ENCODE results near the gene SOHLH1.

DNA sequence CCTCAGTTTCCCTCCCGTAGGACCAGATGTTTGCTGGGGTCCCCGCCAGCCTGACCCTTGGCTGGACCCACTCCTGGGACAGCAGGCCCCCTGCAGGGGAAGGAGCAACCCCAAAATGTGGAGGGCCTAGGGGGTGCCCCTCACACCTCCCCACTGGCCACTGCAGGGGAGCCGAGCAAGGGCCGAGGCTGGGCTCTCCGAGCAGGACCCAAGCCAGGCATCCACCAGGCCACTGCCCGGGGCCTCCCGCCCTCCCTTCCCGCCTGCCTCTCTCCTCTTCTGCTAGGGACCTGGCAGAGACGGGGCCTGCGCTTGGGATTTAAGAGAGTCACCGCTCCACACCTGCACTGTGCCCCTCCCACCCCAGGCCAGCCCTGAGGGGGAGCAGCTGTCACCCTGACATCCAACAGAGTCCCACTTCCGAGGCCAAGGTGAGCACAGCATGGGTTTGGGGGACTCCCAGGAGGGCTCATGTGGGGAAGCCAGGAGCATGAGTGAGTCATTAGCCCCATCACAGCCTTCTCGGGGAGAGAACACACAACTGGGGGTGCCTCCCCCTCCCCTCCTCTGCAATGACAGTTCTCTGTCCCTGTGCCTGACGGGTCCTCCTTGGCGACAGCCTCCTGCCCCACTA lies 15.8 kb downstream of the SOHLH1 start:
- TF ChIP-seq, protein P1, sequence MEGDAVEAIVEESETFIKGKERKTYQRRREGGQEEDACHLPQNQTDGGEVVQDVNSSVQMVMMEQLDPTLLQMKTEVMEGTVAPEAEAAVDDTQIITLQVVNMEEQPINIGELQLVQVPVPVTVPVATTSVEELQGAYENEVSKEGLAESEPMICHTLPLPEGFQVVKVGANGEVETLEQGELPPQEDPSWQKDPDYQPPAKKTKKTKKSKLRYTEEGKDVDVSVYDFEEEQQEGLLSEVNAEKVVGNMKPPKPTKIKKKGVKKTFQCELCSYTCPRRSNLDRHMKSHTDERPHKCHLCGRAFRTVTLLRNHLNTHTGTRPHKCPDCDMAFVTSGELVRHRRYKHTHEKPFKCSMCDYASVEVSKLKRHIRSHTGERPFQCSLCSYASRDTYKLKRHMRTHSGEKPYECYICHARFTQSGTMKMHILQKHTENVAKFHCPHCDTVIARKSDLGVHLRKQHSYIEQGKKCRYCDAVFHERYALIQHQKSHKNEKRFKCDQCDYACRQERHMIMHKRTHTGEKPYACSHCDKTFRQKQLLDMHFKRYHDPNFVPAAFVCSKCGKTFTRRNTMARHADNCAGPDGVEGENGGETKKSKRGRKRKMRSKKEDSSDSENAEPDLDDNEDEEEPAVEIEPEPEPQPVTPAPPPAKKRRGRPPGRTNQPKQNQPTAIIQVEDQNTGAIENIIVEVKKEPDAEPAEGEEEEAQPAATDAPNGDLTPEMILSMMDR (IDR thresholded peaks at IDR 0.05), result no peak
- TF ChIP-seq POLR2A (IDR thresholded peaks at IDR 0.05), result no peak
